CD4-positive, alpha-beta T cell treated with Interleukin-15 for 4 hours (primary cell): ENCODE results near the gene DUSP2.
A peak's percentile ranks its signal among the peaks of the same experiment; 100 is the strongest.

Experiments used
- DNase-seq: peaks from one replicate; pipeline ENCODE4 v3.0.0-alpha.2; 2020; ENCODE audit warnings: low spot score

DUSP2 gene

GRCh38 chr2:96145036-96145847, at the start of gene DUSP2:
TSS of gene DUSP2 (minus strand) at chr2:96145440. CDS start at chr2:96145354, 86 bp downstream.
- DNase-seq, result peak; percentile 85

- no peak for DNase-seq
Observed at GRCh38 chr2:96191937-96192670, 46.9 kb upstream of the DUSP2 start.

GRCh38 chr2:96188821-96189526, 43.7 kb upstream of the DUSP2 start:
- no peak for DNase-seq

- DNase-seq, result no peak
Observed at GRCh38 chr2:96186562-96186961, 41.3 kb upstream of the DUSP2 start.

GRCh38 chr2:96185516-96185915, 40.3 kb upstream of the DUSP2 start:
- no peak for DNase-seq

GRCh38 chr2:96184989-96185388, 39.7 kb upstream of the DUSP2 start:
- DNase-seq, result no peak

- DNase-seq, result no peak
Observed at GRCh38 chr2:96184188-96184587, 38.9 kb upstream of the DUSP2 start.

GRCh38 chr2:96181529-96181928, 36.3 kb upstream of the DUSP2 start:
- DNase-seq, result no peak

- no peak for DNase-seq
Observed at GRCh38 chr2:96180521-96180920, 35.3 kb upstream of the DUSP2 start.

GRCh38 chr2:96180002-96180401, 34.8 kb upstream of the DUSP2 start:
- no peak for DNase-seq

- DNase-seq, result no peak
Observed at GRCh38 chr2:96176661-96177060, 31.4 kb upstream of the DUSP2 start.

- DNase-seq, result no peak
Observed at GRCh38 chr2:96175951-96176350, 30.7 kb upstream of the DUSP2 start.

GRCh38 chr2:96174251-96175144, 29.3 kb upstream of the DUSP2 start:
- peak; percentile 84 for DNase-seq

GRCh38 chr2:96171831-96172230, 26.6 kb upstream of the DUSP2 start:
- no peak for DNase-seq

- no peak for DNase-seq
Observed at GRCh38 chr2:96170626-96171025, 25.4 kb upstream of the DUSP2 start.

- DNase-seq, result no peak
Observed at GRCh38 chr2:96169868-96170507, 24.7 kb upstream of the DUSP2 start.

- no peak for DNase-seq
Observed at GRCh38 chr2:96167407-96168013, 22.3 kb upstream of the DUSP2 start.

- peak; percentile 67 for DNase-seq
Observed at GRCh38 chr2:96164459-96165184, 19.4 kb upstream of the DUSP2 start.

- no peak for DNase-seq
Observed at GRCh38 chr2:96163768-96164429, 18.7 kb upstream of the DUSP2 start.

- DNase-seq, result no peak
Observed at GRCh38 chr2:96163415-96163767, 18.2 kb upstream of the DUSP2 start.
